Panc1 (cell line): ENCODE data around the gene TSPAN14. TPM values are rescaled to one million over a fixed set of nuclear protein-coding genes. Genes with fewer than 3 reads are reported as not detected.

Experiments
- ATAC-seq: fragments of 200-7000 bp; cut with Tn5 transposase; 2 replicates; pipeline ENCODE4 v1.9.1; 2020; ENCODE audit warnings: mild to moderate bottlenecking, moderate library complexity
- BruUV-seq: library from RNA; stranded (reverse); fragments of 400-500 nt; replicated peaks from 2 replicates; lab custom pipeline; 2021; lab: Mats Ljungman, UMichigan
- CTCF ChIA-PET: fragments of 300-600 bp; sonication (Branson Sonifier 250); formaldehyde crosslinking; loops from one replicate; lab custom pipeline; 2022; ENCODE audit warnings: antibody characterized with exemption; lab: Charles Lee
- POLR2A ChIA-PET: fragments of 300-600 bp; sonication (Branson Sonifier 250); formaldehyde crosslinking; loops from one replicate; lab custom pipeline; 2022; ENCODE audit warnings: antibody characterized with exemption; lab: Charles Lee
- DNase-seq: peaks from one replicate; pipeline ENCODE4 v3.0.0-alpha.2; 2010; ENCODE audit warnings: low read depth, low spot score
- H3K27ac ChIP-seq: 2 replicates; pipeline ENCODE4 v1.5.1; 2011; ENCODE audit warnings: mild to moderate bottlenecking, low read length, inconsistent platforms
- H3K27me3 ChIP-seq: fragments of 200-500 bp; sonication (Bioruptor generic); 2 replicates; pipeline ENCODE4 v1.6.0; 2014; ENCODE audit warnings: low read length, inconsistent platforms; ENCODE audit not compliant: control insufficient read depth, insufficient read depth
- H3K36me3 ChIP-seq: fragments of 200-500 bp; sonication (Bioruptor generic); 2 replicates; pipeline ENCODE4 v1.5.1; 2014; ENCODE audit warnings: inconsistent platforms, mild to moderate bottlenecking, low read length, moderate library complexity; ENCODE audit not compliant: control insufficient read depth, insufficient read depth
- H3K4me1 ChIP-seq: 2 replicates; pipeline ENCODE4 v1.5.1; 2011; ENCODE audit warnings: inconsistent platforms, mild to moderate bottlenecking, low read length, moderate library complexity; ENCODE audit not compliant: control insufficient read depth, insufficient read depth
- H3K4me3 ChIP-seq, 2 experiments: 2 replicates each; pipeline ENCODE4 v1.5.1; 2011 to 2012; ENCODE audit warnings: low read depth in 2 of 2, low read length in 2 of 2, mild to moderate bottlenecking in 2 of 2, inconsistent platforms in 1 of 2, moderate library complexity in 1 of 2
- H3K9me3 ChIP-seq: fragments of 200-500 bp; sonication (Bioruptor generic); 2 replicates; pipeline ENCODE4 v1.5.1; 2014; ENCODE audit warnings: low read depth, mild to moderate bottlenecking, inconsistent platforms, low read length, moderate library complexity; ENCODE audit not compliant: control insufficient read depth, insufficient read depth
- CTCF ChIP-seq: fragments of 450-650 bp; IDR thresholded peaks from 2 replicates; pipeline ENCODE4 v1.5.1; 2017; ENCODE audit warnings: mild to moderate bottlenecking
- POLR2AphosphoS5 ChIP-seq: IDR thresholded peaks from 2 replicates; pipeline ENCODE4 v1.6.1; 2012; ENCODE audit warnings: mild to moderate bottlenecking, low read depth, low read length, moderate library complexity
- REST ChIP-seq, 2 experiments: IDR thresholded peaks; 2 replicates each; pipeline ENCODE4 v1.6.1; 2011 to 2012; ENCODE audit warnings: low read depth in 2 of 2, control low read depth in 1 of 2, low read length in 1 of 2, mild to moderate bottlenecking in 1 of 2, moderate library complexity in 1 of 2; ENCODE audit not compliant: insufficient read depth in 1 of 2
- SIN3A ChIP-seq: IDR thresholded peaks from 2 replicates; pipeline ENCODE4 v1.6.1; 2012; ENCODE audit warnings: low read depth, mild to moderate bottlenecking, low read length, moderate library complexity, borderline replicate concordance; ENCODE audit not compliant: insufficient read depth
- TCF7L2 ChIP-seq: IDR thresholded peaks from 2 replicates; pipeline ENCODE4 v1.6.1; 2011; ENCODE audit warnings: mild to moderate bottlenecking, low read depth, low read length, inconsistent platforms
- in situ Hi-C: cut with HindIII; loops from 2 replicates; pipeline ENCODE4 v1.10.0; 2016; ENCODE audit warnings: low sequenced_read_pairs, low pct_unique_long_range_greater_than_20kb
- intact Hi-C: fragments of 100-400 bp; cut with micrococcal nuclease; formaldehyde crosslinking; loops from one replicate; pipeline ENCODE4 v1.10.0; 2022; ENCODE audit not compliant: unreplicated experiment
- total RNA-seq: library from RNA; stranded (reverse); gene quantifications from one replicate; pipeline ENCODE4 v1.2.1, GENCODE V29; 2021; ENCODE audit not compliant: unreplicated experiment

Gene TSPAN14
- total RNA-seq, 1 experiment from 2014 or later: 39.0 TPM

GRCh38 chr10:80484243-80484642, 30.1 kb downstream of the TSPAN14 start:
- intact Hi-C loops: no loop called here
- H3K27ac ChIP-seq: no peak overlapping the region
- CTCF ChIA-PET: interaction anchor here (1.2 kb wide), 1 partner anchor 22 kb away, joined by 4 read pairs; no protein-coding TSS in a partner anchor

GRCh38 chr10:80484676-80485075, 30.6 kb downstream of the TSPAN14 start:
- POLR2A ChIA-PET: no interaction called here
- intact Hi-C loops: no loop called here
- CTCF ChIA-PET: interaction anchor here (0.6 to 1.2 kb wide), 2 partner anchors 21 to 47 kb away, joined by 3 to 4 read pairs; no protein-coding TSS in a partner anchor
- DNase-seq (no peak), ATAC-seq (no peak)
- no peaks in the 10 kb centered on the region for H3K36me3 ChIP-seq
- H3K4me3 ChIP-seq: no peak overlapping the region
- in situ Hi-C loops: no loop called here
- no peaks in the 10 kb centered on the region for H3K4me1 ChIP-seq
- H3K27ac ChIP-seq: no peak overlapping the region
- TF ChIP-seq CTCF (no peak), SIN3A (no peak), REST (IDR thresholded peaks at IDR 0.05; ENCODE audit: insufficient read depth in 1 of 2, low read depth in 2 of 2, low read length in 1 of 2) (no peak), TCF7L2 (no peak), POLR2AphosphoS5 (no peak)
- H3K27me3 ChIP-seq: no peaks in the 10 kb centered on the region
- H3K9me3 ChIP-seq: no peaks in the 10 kb centered on the region
- no TSS peak for BruUV-seq

More at GRCh38 chr10:80484243-80484642, 30.1 kb downstream of the TSPAN14 start:
- TF ChIP-seq REST (IDR thresholded peaks at IDR 0.05; ENCODE audit: insufficient read depth in 1 of 2, low read depth in 2 of 2, low read length in 1 of 2) (no peak), POLR2AphosphoS5 (no peak), SIN3A (no peak), CTCF (no peak), TCF7L2 (no peak)
- H3K36me3 ChIP-seq: no peaks in the 10 kb centered on the region
- no TSS peak for BruUV-seq
- DNase-seq (no peak), ATAC-seq (no peak)
- POLR2A ChIA-PET: no interaction called here
- H3K27me3 ChIP-seq: no peaks in the 10 kb centered on the region
- no peaks in the 10 kb centered on the region for H3K4me1 ChIP-seq
- H3K4me3 ChIP-seq: no peak overlapping the region
- H3K9me3 ChIP-seq: no peaks in the 10 kb centered on the region
- in situ Hi-C loops: no loop called here
